H1 (cell line): ENCODE measurements around the gene DACT1. TPM values are rescaled to one million over a fixed set of nuclear protein-coding genes. Genes with fewer than 3 reads are reported as not detected.

Experiments
- ATF3 ChIP-seq: IDR thresholded peaks from 2 replicates; pipeline ENCODE4 v1.6.1; 2011; ENCODE audit warnings: low read depth, mild to moderate bottlenecking, low read length; ENCODE audit not compliant: insufficient read depth
- CHD1 ChIP-seq: IDR thresholded peaks from 2 replicates; pipeline ENCODE4 v1.6.1; 2012; ENCODE audit warnings: low read depth, low read length, improper control_type of control experiment
- EZH2 ChIP-seq: fragments of 200-600 bp; sonication (generic); IDR thresholded peaks from 2 replicates; pipeline ENCODE4 v1.7.1; 2012; ENCODE audit warnings: low read depth, mild to moderate bottlenecking, moderate library complexity, low read length, inconsistent platforms; ENCODE audit not compliant: severe bottlenecking
- MAFK ChIP-seq: IDR thresholded peaks from 2 replicates; pipeline ENCODE4 v1.6.1; 2012; ENCODE audit warnings: low read depth, mild to moderate bottlenecking, improper control_type of control experiment, low read length
- RNF2 ChIP-seq: fragments of 200-900, 300-1000 bp; sonication (generic); IDR thresholded peaks from 2 replicates; pipeline ENCODE4 v1.7.1; 2016; ENCODE audit warnings: borderline replicate concordance, low read depth, mild to moderate bottlenecking, antibody characterized with exemption, low read length; ENCODE audit not compliant: poor library complexity, severe bottlenecking; ENCODE audit errors: missing control alignments
- TAF1 ChIP-seq: IDR thresholded peaks from 2 replicates; pipeline ENCODE4 v1.6.1; 2011; ENCODE audit warnings: mild to moderate bottlenecking, low read depth, low read length
- polyA plus RNA-seq, 7 experiments: library from polyadenylated mRNA; depleted of rRNA in 3 of 7; stranded (reverse) in 5 of 7; unstranded in 2 of 7; fragments of >200 nt in 5 of 7; fragments of 200-250 nt in 2 of 7; gene quantifications; 1 replicate in 5 of 7; 2 replicates in 1 of 7; 4 replicates in 1 of 7; pipeline versions ENCODE4 v1.2.1 to v1.2.3, GENCODE V29; 2011 to 2013; ENCODE audit warnings: missing spikeins in 2 of 7, mixed read lengths in 2 of 7
- total RNA-seq: library from RNA; stranded (reverse); fragmentation: NEBNext Ultra II Directional; extraction: Animal tissue kit (Norgen Biotek cat#: 25700); gene quantifications from 2 replicates; pipeline ENCODE4 v1.2.1, GENCODE V29; 2021

Gene DACT1
- total and polyA plus RNA-seq, 2 of the 8 experiments (the other 6 are each of a cell fraction or from before 2014, with no cell fraction given) = 3.2 to 29.8 TPM

- no peak for TF ChIP-seq MAFK
- no peak for TF ChIP-seq CHD1
- no peak for TF ChIP-seq TAF1
- TF ChIP-seq EZH2 = no peak
- TF ChIP-seq RNF2 = no peak
- TF ChIP-seq ATF3 = no peak
Measured at GRCh38 chr14:58629281-58629680, 8.5 kb upstream of the DACT1 start (continued).
